Natural killer cell (primary cell): ENCODE data around the gene C1QBP. TPM values are rescaled to one million over a fixed set of nuclear protein-coding genes. Genes with fewer than 3 reads are reported as not detected.
"Not testable (repeated sequence)": the region's sequence is repeated elsewhere in the genome, so short reads cannot be mapped to it uniquely, and the experiment has no call there.

Source experiments
- ATAC-seq, 3 donors: fragments of 150-1000 bp in 2 of 3; fragments of 200-7000 bp in 1 of 3; cut with Tn5 transposase; 1 replicate in 1 of 3; 2 replicates in 2 of 3; pipeline ENCODE4 v1.10.0; 2021; ENCODE audit warnings: mild to moderate bottlenecking in 2 of 3, moderate library complexity in 2 of 3
- DNase-seq, 2 donors: peaks; one replicate each; pipeline versions ENCODE4 v3.0.0 to v3.0.0-alpha.2; 2013 to 2021; ENCODE audit warnings: mixed read lengths in 1 of 2
- H3K27ac ChIP-seq: one replicate; pipeline ENCODE4 v1.5.1; 2013; ENCODE audit warnings: mild to moderate bottlenecking, low read length
- H3K27me3 ChIP-seq: one replicate; pipeline ENCODE4 v1.6.1; 2013; ENCODE audit warnings: low read length; ENCODE audit not compliant: control insufficient read depth, insufficient read depth
- H3K36me3 ChIP-seq: one replicate; pipeline ENCODE4 v1.6.1; 2013; ENCODE audit warnings: low read length; ENCODE audit not compliant: control insufficient read depth, insufficient read depth
- H3K4me1 ChIP-seq: one replicate; pipeline ENCODE4 v1.6.1; 2013; ENCODE audit warnings: low read length; ENCODE audit not compliant: control insufficient read depth, insufficient read depth
- H3K4me3 ChIP-seq: one replicate; pipeline ENCODE4 v1.5.1; 2013; ENCODE audit warnings: low read length
- H3K9me3 ChIP-seq: one replicate; pipeline ENCODE4 v1.6.1; 2013; ENCODE audit warnings: low read length; ENCODE audit not compliant: control insufficient read depth, insufficient read depth
- H3K27ac Mint-ChIP-seq, 2 donors: one replicate each; pipeline ENCODE4 v1.8.0; 2022; ENCODE audit warnings: mild to moderate bottlenecking in 2 of 2, mixed read lengths in 2 of 2, moderate library complexity in 1 of 2
- H3K27me3 Mint-ChIP-seq, 2 donors: one replicate each; pipeline ENCODE4 v1.8.0; 2022; ENCODE audit warnings: low read depth in 2 of 2, mixed read lengths in 2 of 2
- H3K36me3 Mint-ChIP-seq: one replicate; pipeline ENCODE4 v1.8.0; 2022; ENCODE audit warnings: mixed read lengths
- H3K4me1 Mint-ChIP-seq, 2 donors: one replicate each; pipeline ENCODE4 v1.8.0; 2022; ENCODE audit warnings: mixed read lengths in 2 of 2
- H3K4me3 Mint-ChIP-seq: one replicate; pipeline ENCODE4 v1.8.0; 2022; ENCODE audit warnings: mild to moderate bottlenecking, moderate library complexity, mixed read lengths
- H3K9me3 Mint-ChIP-seq, 2 donors: one replicate each; pipeline ENCODE4 v1.8.0; 2022; ENCODE audit warnings: mixed read lengths in 2 of 2
- CTCF ChIP-seq: fragments of 200-600 bp; IDR thresholded peaks from one replicate; pipeline ENCODE4 v1.8.0; 2022; ENCODE audit warnings: antibody characterized with exemption
- WGBS: methylation state at CpG from one replicate; pipeline ENCODE4 v1.1.7; 2013; ENCODE audit warnings: missing lambda C conversion rate; ENCODE audit not compliant: insufficient coverage; 5-methylcytosine and 5-hydroxymethylcytosine counted together
- intact Hi-C: fragments of 100-400 bp; cut with micrococcal nuclease; formaldehyde crosslinking; loops from one replicate; pipeline ENCODE4 v1.14.2; 2022
- total RNA-seq, 4 donors: library from RNA; stranded (reverse); fragments of 120-200 nt in 1 of 4; gene quantifications; one replicate each; pipeline versions ENCODE4 v1.2.3 to v1.2.4, GENCODE V29; 2013 to 2022

The C1QBP gene
- total RNA-seq, 3 donors from 2014 or later (not counting 1 experiment from before 2014, with no cell fraction given) = 38.1 to 40.8 (median 40.0) TPM

DNA sequence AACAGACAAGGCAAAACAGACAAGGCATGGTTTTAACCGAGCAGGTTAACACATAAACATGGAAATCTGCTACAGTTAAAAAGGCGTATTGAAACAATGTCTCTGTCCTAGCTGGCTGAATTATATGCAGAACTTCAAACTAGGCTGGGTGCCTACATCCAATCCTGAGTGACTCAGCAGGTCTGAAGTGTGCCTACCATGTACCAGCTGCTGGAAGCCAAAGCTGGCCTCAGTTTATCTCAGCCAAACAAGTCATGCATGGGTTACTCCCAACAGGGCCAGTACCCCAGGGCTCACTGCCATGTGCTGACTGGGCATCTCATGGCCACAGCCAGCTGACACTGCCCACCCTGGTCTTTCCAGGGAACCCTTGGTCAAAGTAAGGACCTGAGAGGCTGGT is 4.0 kb downstream of the C1QBP start:
- Mint-ChIP-seq H3K27ac (no peak overlapping the region), H3K36me3 (no peaks in the 10 kb centered on the region), H3K4me3 (no peak overlapping the region), H3K4me1 (peaks cover 28 to 37% of the 10 kb centered on the region in 2 donors), H3K27me3 (no peaks in the 10 kb centered on the region), H3K9me3 (no peaks in the 10 kb centered on the region)
- H3K36me3 ChIP-seq = peaks cover 49% of the 10 kb centered on the region
- peaks cover 13% of the 10 kb centered on the region for H3K4me1 ChIP-seq
- H3K9me3 ChIP-seq = no peaks in the 10 kb centered on the region
- WGBS = 98% methylated on average over 2 of the region's 2 CpGs
- TF ChIP-seq CTCF = no peak
- intact Hi-C loops = loop anchor here (10.0 kb wide), 1 partner anchor 320 kb away; the partner anchor contains the start of genes USP6 and ZNF232
- H3K4me3 ChIP-seq = no peak overlapping the region
- no peak for DNase-seq
- H3K27ac ChIP-seq = no peak overlapping the region
- ATAC-seq = no peak
- H3K27me3 ChIP-seq = no peaks in the 10 kb centered on the region

GRCh38 chr17:5431949-5432556 is 6.9 kb downstream of the C1QBP start:
- Mint-ChIP-seq H3K4me1 (peaks cover 14 to 20% of the 10 kb centered on the region in 2 donors), H3K4me3 (no peak overlapping the region), H3K27ac (peak overlapping the region in 1 of 2 donors; percentile 24), H3K9me3 (no peaks in the 10 kb centered on the region), H3K36me3 (peaks cover 10% of the 10 kb centered on the region), H3K27me3 (no peaks in the 10 kb centered on the region)
- Histone ChIP-seq H3K27me3 (no peaks in the 10 kb centered on the region), H3K36me3 (peaks cover 70% of the 10 kb centered on the region), H3K27ac (no peak overlapping the region), H3K4me1 (no peaks in the 10 kb centered on the region), H3K4me3 (no peak overlapping the region), H3K9me3 (no peaks in the 10 kb centered on the region)
- WGBS = 94% methylated on average over 3 of the region's 3 CpGs
- ATAC-seq = no peak
- intact Hi-C loops = loop anchor here (10.0 kb wide), 1 partner anchor 317 kb away; the partner anchor contains the start of genes USP6 and ZNF232
- TF ChIP-seq CTCF = no peak
- DNase-seq = no peak

GRCh38 chr17:5431234-5431633 is 7.7 kb downstream of the C1QBP start:
- H3K36me3 Mint-ChIP-seq = peaks cover 10% of the 10 kb centered on the region
- 79% methylated on average over 5 of the region's 5 CpGs for WGBS
- intact Hi-C loops = loop anchor here (10.0 kb wide), 1 partner anchor 316 kb away; the partner anchor contains the start of genes USP6 and ZNF232
- not testable (repeated sequence) for H3K27ac ChIP-seq, DNase-seq, H3K27me3 Mint-ChIP-seq, H3K4me3 ChIP-seq, H3K9me3 ChIP-seq, ATAC-seq, H3K9me3 Mint-ChIP-seq, H3K4me1 ChIP-seq, H3K4me3 Mint-ChIP-seq, H3K27me3 ChIP-seq
- peaks cover 12 to 14% of the 10 kb centered on the region in 2 donors for H3K4me1 Mint-ChIP-seq
- H3K36me3 ChIP-seq = peaks cover 70% of the 10 kb centered on the region
- H3K27ac Mint-ChIP-seq = peak overlapping the region in 1 of 2 donors; percentile 70

GRCh38 chr17:5430413-5430999 is 8.4 kb downstream of the C1QBP start:
- TF ChIP-seq CTCF = no peak
- Histone ChIP-seq H3K4me1 (no peaks in the 10 kb centered on the region), H3K36me3 (peaks cover 76% of the 10 kb centered on the region), H3K27me3 (no peaks in the 10 kb centered on the region), H3K4me3 (no peak overlapping the region), H3K27ac (no peak overlapping the region), H3K9me3 (no peaks in the 10 kb centered on the region)
- WGBS = 94% methylated on average over 2 of the region's 3 CpGs
- Mint-ChIP-seq H3K4me1 (peaks cover 9 to 14% of the 10 kb centered on the region in 2 donors), H3K27me3 (no peaks in the 10 kb centered on the region), H3K27ac (peak overlapping the region in 1 of 2 donors; percentile 70), H3K4me3 (no peak overlapping the region), H3K9me3 (no peaks in the 10 kb centered on the region), H3K36me3 (peaks cover 10% of the 10 kb centered on the region)
- intact Hi-C loops = loop anchor here (10.0 kb wide), 1 partner anchor 316 kb away; the partner anchor contains the start of genes USP6 and ZNF232
- DNase-seq (no peak), ATAC-seq (no peak)
